A673 (cell line): Measurements from ENCODE around the gene SLAMF7. TPM values are rescaled to one million over a fixed set of nuclear protein-coding genes. Genes with fewer than 3 reads are reported as not detected.

Source experiments
- BruUV-seq: library from RNA; stranded (reverse); fragments of 400-500 nt; replicated peaks from 2 replicates; lab custom pipeline; 2021; lab: Mats Ljungman, UMichigan
- CTCF ChIA-PET: fragments of 300-600 bp; sonication (Branson Sonifier 250); formaldehyde crosslinking; loops from one replicate; lab custom pipeline; 2022; ENCODE audit warnings: antibody characterized with exemption; lab: Charles Lee
- POLR2A ChIA-PET: fragments of 300-600 bp; sonication (Branson Sonifier 250); formaldehyde crosslinking; loops from one replicate; lab custom pipeline; 2022; ENCODE audit warnings: antibody characterized with exemption; ENCODE audit not compliant: low non-redundant PET; lab: Charles Lee
- DNase-seq: peaks from one replicate; pipeline ENCODE4 v3.0.0-alpha.2; 2015; ENCODE audit warnings: low spot score
- H3K27ac ChIP-seq: fragments of 200-600 bp; sonication (generic); 2 replicates; pipeline ENCODE4 v1.5.1; 2016; ENCODE audit warnings: mixed run types, low read depth, mild to moderate bottlenecking, mixed read lengths, antibody characterized with exemption, low read length; ENCODE audit not compliant: poor library complexity, severe bottlenecking
- H3K27me3 ChIP-seq: fragments of 200-600 bp; sonication (generic); replicated peaks from 2 replicates; pipeline ENCODE4 v1.6.1; 2017; ENCODE audit warnings: mixed run types, low read depth, mild to moderate bottlenecking, mixed read lengths, antibody characterized with exemption, low read length; ENCODE audit not compliant: insufficient read depth, poor library complexity
- H3K36me3 ChIP-seq: fragments of 200-600 bp; sonication (generic); 2 replicates; pipeline ENCODE4 v1.6.1; 2016; ENCODE audit warnings: mixed run types, mild to moderate bottlenecking, mixed read lengths, antibody characterized with exemption, low read length; ENCODE audit not compliant: insufficient read depth, poor library complexity, severe bottlenecking
- H3K4me1 ChIP-seq: fragments of 200-600 bp; sonication (generic); 2 replicates; pipeline ENCODE4 v1.6.1; 2017; ENCODE audit warnings: mixed run types, mild to moderate bottlenecking, mixed read lengths, antibody characterized with exemption, low read length; ENCODE audit not compliant: insufficient read depth, poor library complexity, severe bottlenecking
- H3K4me3 ChIP-seq: fragments of 200-600 bp; sonication (generic); 2 replicates; pipeline ENCODE4 v1.5.1; 2016; ENCODE audit warnings: low read depth, mixed run types, mild to moderate bottlenecking, mixed read lengths, low read length; ENCODE audit not compliant: poor library complexity, severe bottlenecking
- H3K9me3 ChIP-seq: fragments of 200-600 bp; sonication (generic); 2 replicates; pipeline ENCODE4 v1.6.1; 2016; ENCODE audit warnings: mixed run types, low read depth, mild to moderate bottlenecking, mixed read lengths, antibody characterized with exemption, low read length; ENCODE audit not compliant: poor library complexity, severe bottlenecking
- EZH2 ChIP-seq: fragments of 200-600 bp; sonication (generic); IDR thresholded peaks from 2 replicates; pipeline ENCODE4 v1.6.1; 2017; ENCODE audit warnings: borderline replicate concordance, low read depth, mild to moderate bottlenecking, mixed read lengths, antibody characterized with exemption, low read length; ENCODE audit not compliant: poor library complexity, severe bottlenecking
- intact Hi-C: fragments of 100-400 bp; cut with micrococcal nuclease; formaldehyde crosslinking; loops from one replicate; pipeline ENCODE4 v1.10.0; 2022; ENCODE audit not compliant: unreplicated experiment
- total RNA-seq: library from RNA; stranded (reverse); gene quantifications from 2 replicates; pipeline ENCODE4 v1.2.3, GENCODE V29; 2021
- TF ChIP-seq, protein P1 (sequence below): fragments of 300-800, 200-600 bp; sonication (generic); conservative IDR thresholded peaks from 2 replicates; pipeline ENCODE4 v1.5.1; 2017; ENCODE audit warnings: low read depth, mild to moderate bottlenecking, antibody characterized with exemption, low read length, moderate library complexity, mixed read lengths

Gene SLAMF7
- total RNA-seq, 1 experiment from 2014 or later = not detected

DNA sequence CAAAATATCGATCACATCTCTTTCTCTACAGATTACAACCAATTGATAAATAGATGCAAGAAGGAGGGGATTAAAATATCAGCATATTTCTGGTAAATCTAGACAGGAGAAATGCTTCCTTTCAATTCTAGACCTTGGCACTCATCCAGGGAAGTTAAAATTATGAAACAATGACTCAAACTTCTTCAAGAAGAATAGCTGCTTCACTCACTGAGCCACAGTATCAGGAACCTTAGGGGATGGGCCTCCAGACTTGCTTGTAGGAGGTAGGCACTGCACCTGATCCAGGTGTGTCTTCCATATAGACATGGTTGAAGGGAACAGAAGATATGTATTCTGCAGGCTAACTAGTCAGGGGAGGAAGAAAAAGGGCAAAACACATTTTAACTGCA is 9.8 kb downstream of the SLAMF7 start:
- Histone ChIP-seq H3K4me1 (no peaks in the 10 kb centered on the region), H3K4me3 (no peak overlapping the region), H3K9me3 (no peaks in the 10 kb centered on the region), H3K27me3 (peaks cover 36% of the 10 kb centered on the region), H3K36me3 (no peaks in the 10 kb centered on the region), H3K27ac (no peak overlapping the region)
- intact Hi-C loops = no loop called here
- TF ChIP-seq, protein P1, sequence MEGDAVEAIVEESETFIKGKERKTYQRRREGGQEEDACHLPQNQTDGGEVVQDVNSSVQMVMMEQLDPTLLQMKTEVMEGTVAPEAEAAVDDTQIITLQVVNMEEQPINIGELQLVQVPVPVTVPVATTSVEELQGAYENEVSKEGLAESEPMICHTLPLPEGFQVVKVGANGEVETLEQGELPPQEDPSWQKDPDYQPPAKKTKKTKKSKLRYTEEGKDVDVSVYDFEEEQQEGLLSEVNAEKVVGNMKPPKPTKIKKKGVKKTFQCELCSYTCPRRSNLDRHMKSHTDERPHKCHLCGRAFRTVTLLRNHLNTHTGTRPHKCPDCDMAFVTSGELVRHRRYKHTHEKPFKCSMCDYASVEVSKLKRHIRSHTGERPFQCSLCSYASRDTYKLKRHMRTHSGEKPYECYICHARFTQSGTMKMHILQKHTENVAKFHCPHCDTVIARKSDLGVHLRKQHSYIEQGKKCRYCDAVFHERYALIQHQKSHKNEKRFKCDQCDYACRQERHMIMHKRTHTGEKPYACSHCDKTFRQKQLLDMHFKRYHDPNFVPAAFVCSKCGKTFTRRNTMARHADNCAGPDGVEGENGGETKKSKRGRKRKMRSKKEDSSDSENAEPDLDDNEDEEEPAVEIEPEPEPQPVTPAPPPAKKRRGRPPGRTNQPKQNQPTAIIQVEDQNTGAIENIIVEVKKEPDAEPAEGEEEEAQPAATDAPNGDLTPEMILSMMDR = no peak
- no peak for TF ChIP-seq EZH2
- BruUV-seq = no TSS peak
- ChIA-PET POLR2A (no interaction called here), CTCF (no interaction called here)
- no peak for DNase-seq

DNA sequence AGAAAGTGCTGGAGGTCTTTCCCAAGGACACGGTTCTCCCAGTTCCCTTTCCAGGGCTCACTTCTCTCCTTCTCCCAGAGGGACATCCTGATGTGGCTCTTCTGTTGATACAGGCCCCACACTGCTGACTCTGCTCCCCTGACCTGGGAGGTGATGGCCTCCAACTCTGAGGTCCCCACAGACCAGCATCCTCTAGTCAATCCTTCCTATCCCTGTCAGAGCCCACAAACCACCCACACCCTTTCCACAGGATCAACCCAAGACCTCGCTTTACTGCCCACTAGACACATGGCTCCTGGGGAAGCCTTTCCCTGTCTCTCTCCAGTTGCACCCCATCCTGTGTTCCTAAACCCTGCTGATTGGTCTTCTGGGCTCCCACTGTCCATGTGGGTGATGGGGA is 11.6 kb downstream of the SLAMF7 start:
- no TSS peak for BruUV-seq
- Histone ChIP-seq H3K9me3 (no peaks in the 10 kb centered on the region), H3K36me3 (no peaks in the 10 kb centered on the region), H3K4me1 (no peaks in the 10 kb centered on the region), H3K27me3 (peaks cover 36% of the 10 kb centered on the region), H3K4me3 (no peak overlapping the region), H3K27ac (no peak overlapping the region)
- CTCF ChIA-PET = no interaction called here
- no peak for DNase-seq
- TF ChIP-seq, protein P1 = no peak
- no peak for TF ChIP-seq EZH2
- intact Hi-C loops = no loop called here
- POLR2A ChIA-PET = interaction anchor here (0.6 kb wide), 2 partner anchors 27 to 224 kb away, joined by 3 to 4 read pairs; no protein-coding TSS in a partner anchor

DNA sequence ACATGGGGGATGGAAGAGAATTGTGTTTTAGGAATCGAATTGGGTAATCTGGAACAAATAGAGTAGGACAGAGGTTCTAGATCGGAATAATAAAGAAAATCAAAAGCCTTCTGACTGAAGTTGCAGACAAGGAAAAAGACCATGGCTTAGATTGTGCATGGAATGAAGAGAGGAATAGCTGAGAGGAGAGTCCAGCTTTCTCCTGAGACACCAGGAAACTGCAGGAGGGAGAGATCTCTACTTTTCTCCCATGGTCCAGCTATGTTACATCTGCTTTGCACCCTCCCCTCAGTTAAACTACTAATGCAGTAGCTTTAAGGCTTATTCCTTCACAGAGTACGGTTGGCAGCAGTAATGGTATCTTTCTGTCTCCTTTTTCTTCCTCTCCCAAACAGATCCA is 13.4 kb downstream of the SLAMF7 start:
- CTCF ChIA-PET = interaction anchor here (0.7 kb wide), 1 partner anchor 53 kb away, joined by 5 read pairs; no protein-coding TSS in a partner anchor

More for the DNA sequence above, 13.4 kb downstream of the SLAMF7 start:
- POLR2A ChIA-PET = no interaction called here
- Histone ChIP-seq H3K9me3 (no peaks in the 10 kb centered on the region), H3K4me1 (no peaks in the 10 kb centered on the region), H3K27me3 (peaks cover 36% of the 10 kb centered on the region), H3K4me3 (no peak overlapping the region), H3K27ac (no peak overlapping the region), H3K36me3 (no peaks in the 10 kb centered on the region)
- BruUV-seq = no TSS peak
- no peak for DNase-seq
- intact Hi-C loops = no loop called here
- TF ChIP-seq, protein P1 = no peak
- no peak for TF ChIP-seq EZH2
